CD14-positive monocyte (primary cell): ENCODE results near the gene PARP2. TPM values are rescaled to one million over a fixed set of nuclear protein-coding genes. Genes with fewer than 3 reads are reported as not detected.
"Not testable (repeated sequence)": the region's sequence is repeated elsewhere in the genome, so short reads cannot be mapped to it uniquely, and the experiment has no call there.

Experiments
- DNase-seq, 3 donors: peaks; one replicate each; pipeline ENCODE4 v3.0.0-alpha.2; 2011 to 2022
- H2AFZ ChIP-seq: 2 replicates; pipeline ENCODE4 v1.6.0; 2012; ENCODE audit warnings: mild to moderate bottlenecking, low read depth, low read length, inconsistent platforms; ENCODE audit not compliant: insufficient read depth, poor library complexity, severe bottlenecking
- H3K27ac ChIP-seq, 2 donors: 1 replicate in 1 of 2; 2 replicates in 1 of 2; pipeline ENCODE4 v1.5.1; 2012 to 2013; ENCODE audit warnings: low read length in 2 of 2, control low read depth in 1 of 2, inconsistent platforms in 1 of 2, low read depth in 1 of 2, mild to moderate bottlenecking in 1 of 2
- H3K27me3 ChIP-seq, 2 donors: one replicate each; pipeline versions ENCODE4 v1.6.0 to v1.6.1; 2011 to 2013; ENCODE audit warnings: low read length in 2 of 2; ENCODE audit not compliant: control insufficient read depth in 2 of 2, insufficient read depth in 2 of 2
- H3K36me3 ChIP-seq, 2 donors: replicated peaks in 1 of 2; 1 replicate in 1 of 2; 2 replicates in 1 of 2; pipeline versions ENCODE4 v1.5.1 to v1.6.1; 2012 to 2013; ENCODE audit warnings: low read length in 2 of 2, control low read depth in 1 of 2, inconsistent platforms in 1 of 2, mild to moderate bottlenecking in 1 of 2; ENCODE audit not compliant: insufficient read depth in 2 of 2, control insufficient read depth in 1 of 2
- H3K4me1 ChIP-seq, 2 donors: 1 replicate in 1 of 2; 2 replicates in 1 of 2; pipeline versions ENCODE4 v1.5.1 to v1.6.1; 2012 to 2013; ENCODE audit warnings: low read length in 2 of 2, control low read depth in 1 of 2, inconsistent platforms in 1 of 2, mild to moderate bottlenecking in 1 of 2, moderate library complexity in 1 of 2; ENCODE audit not compliant: insufficient read depth in 2 of 2, control insufficient read depth in 1 of 2
- H3K4me2 ChIP-seq: replicated peaks from 2 replicates; pipeline ENCODE3; 2012; ENCODE audit warnings: low read length, moderate library complexity, mild to moderate bottlenecking; ENCODE audit not compliant: poor library complexity, severe bottlenecking; ENCODE audit errors: extremely low read depth
- H3K4me3 ChIP-seq, 3 experiments: fragments of 200-600 bp in 1 of 3; sonication (generic) in 1 of 3; replicated peaks in 1 of 3; 1 replicate in 2 of 3; 2 replicates in 1 of 3; pipeline ENCODE4 v1.5.1; 2011 to 2013; ENCODE audit warnings: low read length in 3 of 3, mild to moderate bottlenecking in 3 of 3, control low read depth in 2 of 3, low read depth in 2 of 3, inconsistent platforms in 1 of 3, moderate library complexity in 1 of 3
- H3K79me2 ChIP-seq: 2 replicates; pipeline ENCODE4 v1.6.0; 2012; ENCODE audit warnings: mild to moderate bottlenecking, control low read depth, inconsistent platforms, low read length, moderate library complexity; ENCODE audit not compliant: insufficient read depth
- H3K9ac ChIP-seq: 2 replicates; pipeline ENCODE4 v1.6.0; 2017; ENCODE audit warnings: low read length, mild to moderate bottlenecking; ENCODE audit not compliant: insufficient read depth, poor library complexity, severe bottlenecking
- H3K9me3 ChIP-seq, 2 donors: replicated peaks in 1 of 2; 1 replicate in 1 of 2; 2 replicates in 1 of 2; pipeline versions ENCODE4 v1.5.1 to v1.6.1; 2012 to 2013; ENCODE audit warnings: low read length in 2 of 2, control low read depth in 1 of 2; ENCODE audit not compliant: control insufficient read depth in 1 of 2, insufficient read depth in 1 of 2
- H4K20me1 ChIP-seq: 2 replicates; pipeline ENCODE4 v1.6.0; 2012; ENCODE audit warnings: mild to moderate bottlenecking, low read length, control low read depth, moderate library complexity; ENCODE audit not compliant: insufficient read depth
- H3K27ac Mint-ChIP-seq, 7 donors: one replicate each; pipeline ENCODE4 v1.8.0; 2020; ENCODE audit warnings: mild to moderate bottlenecking in 7 of 7, mixed read lengths in 7 of 7, moderate library complexity in 6 of 7, inconsistent platforms in 2 of 7
- H3K27me3 Mint-ChIP-seq, 3 donors: one replicate each; pipeline ENCODE4 v1.8.0; 2021 to 2022; ENCODE audit warnings: low read depth in 3 of 3, mild to moderate bottlenecking in 3 of 3, mixed read lengths in 3 of 3, moderate library complexity in 3 of 3, inconsistent platforms in 1 of 3
- H3K36me3 Mint-ChIP-seq, 2 donors: one replicate each; pipeline ENCODE4 v1.8.0; 2020; ENCODE audit warnings: mixed read lengths in 2 of 2, inconsistent platforms in 1 of 2, mild to moderate bottlenecking in 1 of 2
- H3K4me1 Mint-ChIP-seq: one replicate; pipeline ENCODE4 v1.8.0; 2020; ENCODE audit warnings: mild to moderate bottlenecking, mixed read lengths
- H3K4me3 Mint-ChIP-seq, 2 donors: one replicate each; pipeline ENCODE4 v1.8.0; 2020; ENCODE audit warnings: mild to moderate bottlenecking in 2 of 2, mixed read lengths in 2 of 2, moderate library complexity in 1 of 2
- H3K9me3 Mint-ChIP-seq, 7 donors: one replicate each; pipeline ENCODE4 v1.8.0; 2020 to 2022; ENCODE audit warnings: mixed read lengths in 7 of 7, mild to moderate bottlenecking in 6 of 7, moderate library complexity in 6 of 7, inconsistent platforms in 2 of 7
- CTCF ChIP-seq: fragments of 200-600 bp; IDR thresholded peaks from one replicate; pipeline ENCODE4 v1.8.0; 2022; ENCODE audit warnings: antibody characterized with exemption, mild to moderate bottlenecking
- WGBS: methylation state at CpG from one replicate; pipeline ENCODE4 v1.1.5; 2013; ENCODE audit warnings: missing lambda C conversion rate; ENCODE audit not compliant: insufficient coverage; 5-methylcytosine and 5-hydroxymethylcytosine counted together
- intact Hi-C, 2 donors: fragments of 100-400 bp; cut with micrococcal nuclease; formaldehyde crosslinking; loops; one replicate each; pipeline versions ENCODE4 v1.15.0 to v1.15.1; 2023
- polyA plus RNA-seq, 3 donors: library from polyadenylated mRNA; depleted of rRNA in 1 of 3; unstranded in 2 of 3; stranded (reverse) in 1 of 3; fragments of 300-500 nt in 2 of 3; fragments of >200 nt in 1 of 3; fragmentation: Illumina TruSeq in 2 of 3; gene quantifications; 1 replicate in 2 of 3; 2 replicates in 1 of 3; pipeline ENCODE4 v1.2.3, GENCODE V29; 2012 to 2021

Gene PARP2
- polyA plus RNA-seq, 3 donors: 1.8 to 7.3 (median 3.9) TPM

DNA sequence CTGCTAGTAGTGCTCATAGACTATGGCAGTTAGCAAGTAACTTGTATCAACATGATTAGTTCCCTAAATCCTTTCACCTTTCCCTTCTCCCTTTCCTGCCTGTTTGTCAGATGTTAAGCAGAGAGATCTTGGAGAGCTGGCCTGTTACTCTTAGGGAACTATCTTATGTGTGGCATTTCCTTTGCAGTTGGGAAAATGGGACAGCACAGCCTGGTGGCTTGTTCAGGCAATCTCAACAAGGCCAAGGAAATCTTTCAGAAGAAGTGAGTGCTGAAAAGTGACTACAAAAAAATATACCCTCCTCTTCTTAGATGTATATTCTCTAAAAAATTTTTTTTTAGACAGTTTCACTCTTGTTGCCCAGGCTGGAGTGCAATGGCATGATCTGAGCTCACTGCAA lies 7.4 kb downstream of the PARP2 start:
- no peaks in the 10 kb centered on the region for H3K9me3 Mint-ChIP-seq
- no peak overlapping the region for H3K9ac ChIP-seq
- DNase-seq: no peak
- no peaks in the 10 kb centered on the region for H3K27me3 ChIP-seq
- no peak overlapping the region for H2AFZ ChIP-seq
- H4K20me1 ChIP-seq: no peaks in the 10 kb centered on the region
- H3K36me3 Mint-ChIP-seq: peaks cover 55 to 74% of the 10 kb centered on the region in 2 donors
- no peak overlapping the region for H3K27ac ChIP-seq
- H3K36me3 ChIP-seq: peaks cover 32 to 74% of the 10 kb centered on the region in 2 donors
- H3K4me3 Mint-ChIP-seq: no peak overlapping the region
- peaks cover 0 to 3% (median 0%) of the 10 kb centered on the region in 3 donors for H3K27me3 Mint-ChIP-seq
- no peaks in the 10 kb centered on the region for H3K9me3 ChIP-seq
- H3K79me2 ChIP-seq: no peaks in the 10 kb centered on the region
- H3K4me3 ChIP-seq: no peak overlapping the region
- no peak overlapping the region for H3K4me2 ChIP-seq
- no peaks in the 10 kb centered on the region for H3K4me1 Mint-ChIP-seq
- peak overlapping the region in 1 of 7 donors; percentile 2 for H3K27ac Mint-ChIP-seq
- no peak for TF ChIP-seq CTCF
- intact Hi-C loops: no loop called here
- no peaks in the 10 kb centered on the region for H3K4me1 ChIP-seq

DNA sequence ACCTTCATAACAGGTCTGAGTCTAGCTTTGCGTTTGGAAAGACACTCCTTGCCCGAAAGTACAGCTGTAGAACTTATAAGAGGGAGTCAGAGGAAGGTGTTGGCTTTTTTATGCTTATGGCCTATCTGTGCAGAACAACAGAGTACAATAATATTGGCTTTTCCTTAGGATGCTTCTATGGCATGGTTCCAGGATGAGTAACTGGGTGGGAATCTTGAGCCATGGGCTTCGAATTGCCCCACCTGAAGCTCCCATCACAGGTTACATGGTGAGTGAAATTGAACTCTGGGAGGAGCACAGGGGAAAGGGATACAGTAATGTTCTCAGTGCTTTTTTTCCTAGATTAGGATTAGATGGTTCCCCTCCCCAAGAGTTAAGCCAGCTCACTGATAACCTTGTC lies 13.0 kb downstream of the PARP2 start:
- peak overlapping the region in 1 of 2 donors; percentile 16 for H3K27ac ChIP-seq
- no peaks in the 10 kb centered on the region for H4K20me1 ChIP-seq
- Mint-ChIP-seq H3K9me3 (peaks cover 0 to 2% (median 0%) of the 10 kb centered on the region in 7 donors), H3K27me3 (no peaks in the 10 kb centered on the region), H3K27ac (no peak overlapping the region), H3K36me3 (peaks cover 51 to 75% of the 10 kb centered on the region in 2 donors), H3K4me1 (peaks cover 17% of the 10 kb centered on the region), H3K4me3 (no peak overlapping the region)
- intact Hi-C loops: no loop called here
- peaks cover 9 to 17% of the 10 kb centered on the region in 2 donors for H3K4me1 ChIP-seq
- no peaks in the 10 kb centered on the region for H3K9me3 ChIP-seq
- H3K4me3 ChIP-seq: no peak overlapping the region
- no peak overlapping the region for H3K9ac ChIP-seq
- H3K79me2 ChIP-seq: no peaks in the 10 kb centered on the region
- H3K36me3 ChIP-seq: peaks cover 38 to 74% of the 10 kb centered on the region in 2 donors
- no CpG with 5 or more reads among the region's 3 CpGs for WGBS
- no peak overlapping the region for H3K4me2 ChIP-seq
- H2AFZ ChIP-seq: no peak overlapping the region
- no peaks in the 10 kb centered on the region for H3K27me3 ChIP-seq
- DNase-seq: no peak
- no peak for TF ChIP-seq CTCF

DNA sequence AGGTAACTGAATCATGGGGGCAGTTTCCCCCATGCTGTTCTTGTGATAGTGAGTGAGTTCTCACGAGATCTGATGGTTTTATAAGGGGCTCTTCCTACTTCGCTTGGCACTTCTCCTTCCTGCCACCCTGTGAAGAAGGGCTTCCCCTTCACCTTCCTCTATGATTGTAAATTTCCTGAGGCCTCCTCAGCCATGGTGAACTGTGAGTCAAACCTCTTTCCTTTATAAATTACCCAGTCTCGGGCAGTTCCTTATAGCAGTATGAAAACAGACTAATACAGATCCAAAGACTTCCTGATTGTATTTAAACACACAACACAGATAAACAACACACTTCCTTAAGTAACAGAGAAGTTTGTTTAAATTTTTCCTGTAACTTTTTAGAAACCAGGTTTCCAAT lies 15.0 kb downstream of the PARP2 start:
- H3K27ac ChIP-seq: peak overlapping the region in 1 of 2 donors; percentile 76
- Mint-ChIP-seq H3K4me1 (peaks cover 17% of the 10 kb centered on the region), H3K36me3 (peaks cover 51 to 70% of the 10 kb centered on the region in 2 donors), H3K27ac (peak overlapping the region; percentile 66 to 89 (median 73)), H3K4me3 (peak overlapping the region in 1 of 2 donors; percentile 19)
- H3K9me3 ChIP-seq, H3K27me3 Mint-ChIP-seq, H3K27me3 ChIP-seq, H4K20me1 ChIP-seq, H3K9me3 Mint-ChIP-seq, H3K9ac ChIP-seq, intact Hi-C loops, H3K79me2 ChIP-seq, H2AFZ ChIP-seq: not testable (repeated sequence)
- H3K4me1 ChIP-seq: peaks cover 9 to 17% of the 10 kb centered on the region in 2 donors
- H3K4me2 ChIP-seq: peak overlapping the region; percentile 31
- peak; percentile 40 to 77 (median 41) for DNase-seq
- H3K36me3 ChIP-seq: peaks cover 42 to 71% of the 10 kb centered on the region in 2 donors
- WGBS: 0% methylated on average over 2 of the region's 3 CpGs
- H3K4me3 ChIP-seq: peak overlapping the region in 1 of 3 experiments; percentile 15
